Naive thymus-derived CD4-positive, alpha-beta T cell (primary cell): ENCODE data around the gene LIPI. TPM values are rescaled to one million over a fixed set of nuclear protein-coding genes. Genes with fewer than 3 reads are reported as not detected.
A peak's percentile ranks its signal among the peaks of the same experiment; 100 is the strongest.

Experiments
- ATAC-seq: fragments of 150-1000 bp; cut with Tn5 transposase; 2 replicates; pipeline ENCODE4 v1.10.0; 2021; ENCODE audit warnings: mild to moderate bottlenecking, moderate library complexity
- CTCF ChIA-PET: fragments of 350-600 bp; sonication (Branson Sonifier 250); formaldehyde crosslinking; loops from one replicate; lab custom pipeline; 2021; ENCODE audit warnings: antibody characterized with exemption; lab: Charles Lee
- POLR2A ChIA-PET: fragments of 350-600 bp; sonication (Branson Sonifier 250); formaldehyde crosslinking; loops from one replicate; lab custom pipeline; 2021; ENCODE audit warnings: antibody characterized with exemption, inconsistent platforms; lab: Charles Lee
- DNase-seq, 9 donors: peaks; one replicate each; pipeline versions ENCODE4 v3.0.0 to v3.0.0-alpha.2; 2020 to 2022; ENCODE audit warnings: mixed read lengths in 1 of 9
- H3K27ac ChIP-seq: one replicate; pipeline ENCODE4 v1.7.0; 2013; ENCODE audit warnings: mild to moderate bottlenecking, low read depth, low read length, moderate library complexity
- H3K27me3 ChIP-seq, 2 donors: one replicate each; pipeline ENCODE4 v1.7.0; 2013; ENCODE audit warnings: low read length in 2 of 2, mild to moderate bottlenecking in 2 of 2, moderate library complexity in 2 of 2; ENCODE audit not compliant: control insufficient read depth in 2 of 2, insufficient read depth in 2 of 2
- H3K36me3 ChIP-seq, 3 experiments: 1 replicate in 2 of 3; 2 replicates in 1 of 3; pipeline ENCODE4 v1.7.0; 2013; ENCODE audit warnings: low read length in 3 of 3, mild to moderate bottlenecking in 3 of 3, moderate library complexity in 1 of 3; ENCODE audit not compliant: insufficient read depth in 3 of 3, control insufficient read depth in 2 of 3
- H3K4me1 ChIP-seq, 2 donors: one replicate each; pipeline ENCODE4 v1.7.0; 2013; ENCODE audit warnings: low read length in 2 of 2, mild to moderate bottlenecking in 2 of 2, moderate library complexity in 1 of 2; ENCODE audit not compliant: control insufficient read depth in 2 of 2, insufficient read depth in 2 of 2
- H3K4me3 ChIP-seq: 2 replicates; pipeline ENCODE4 v1.7.0; 2013; ENCODE audit warnings: mild to moderate bottlenecking, low read length
- H3K9me3 ChIP-seq, 3 experiments: 1 replicate in 2 of 3; 2 replicates in 1 of 3; pipeline ENCODE4 v1.7.0; 2013; ENCODE audit warnings: low read length in 3 of 3; ENCODE audit not compliant: control insufficient read depth in 2 of 3
- H3K27ac Mint-ChIP-seq, 9 donors: one replicate each; pipeline ENCODE4 v1.8.0; 2020 to 2022; ENCODE audit warnings: mixed read lengths in 9 of 9, mild to moderate bottlenecking in 8 of 9, moderate library complexity in 5 of 9, inconsistent platforms in 2 of 9
- H3K27me3 Mint-ChIP-seq, 5 donors: one replicate each; pipeline ENCODE4 v1.8.0; 2021 to 2022; ENCODE audit warnings: mixed read lengths in 5 of 5, mild to moderate bottlenecking in 1 of 5
- H3K36me3 Mint-ChIP-seq, 5 donors: one replicate each; pipeline ENCODE4 v1.8.0; 2020 to 2022; ENCODE audit warnings: mixed read lengths in 5 of 5, mild to moderate bottlenecking in 3 of 5, inconsistent platforms in 1 of 5
- H3K4me1 Mint-ChIP-seq, 7 donors: one replicate each; pipeline ENCODE4 v1.8.0; 2020 to 2022; ENCODE audit warnings: mixed read lengths in 7 of 7, mild to moderate bottlenecking in 3 of 7, inconsistent platforms in 1 of 7
- H3K4me3 Mint-ChIP-seq, 10 donors: one replicate each; pipeline ENCODE4 v1.8.0; 2020 to 2022; ENCODE audit warnings: mild to moderate bottlenecking in 10 of 10, mixed read lengths in 10 of 10, moderate library complexity in 6 of 10, inconsistent platforms in 2 of 10
- H3K9me3 Mint-ChIP-seq, 11 donors: one replicate each; pipeline ENCODE4 v1.8.0; 2020 to 2022; ENCODE audit warnings: mixed read lengths in 11 of 11, mild to moderate bottlenecking in 4 of 11, inconsistent platforms in 1 of 11, moderate library complexity in 1 of 11
- intact Hi-C, 2 donors: fragments of 100-400 bp; cut with micrococcal nuclease; formaldehyde crosslinking; loops; one replicate each; pipeline ENCODE4 v1.15.1; 2023
- polyA plus RNA-seq, 2 donors: library from polyadenylated mRNA; unstranded; fragments of 300-500 nt; fragmentation: Illumina TruSeq; gene quantifications; one replicate each; pipeline ENCODE4 v1.2.3, GENCODE V29; 2021
- total RNA-seq, 6 experiments: library from RNA in 5 of 6; stranded (reverse) in 5 of 6; gene quantifications; 1 replicate in 5 of 6; 2 replicates in 1 of 6; pipeline ENCODE4 v1.2.3 and lab custom pipeline; 2021 to 2026

LIPI gene
- total and polyA plus RNA-seq, 7 experiments from 2014 or later = not detected

GRCh38 chr21:14243874-14244273 is 33.1 kb upstream of the LIPI start:
- H3K9me3 ChIP-seq = no peaks in the 10 kb centered on the region
- Mint-ChIP-seq H3K27me3 (peaks cover 0 to 15% (median 0%) of the 10 kb centered on the region in 5 donors), H3K27ac (no peak overlapping the region), H3K4me3 (no peak overlapping the region), H3K4me1 (peaks cover 0 to 28% (median 17%) of the 10 kb centered on the region in 7 donors), H3K9me3 (peaks cover 0 to 4% (median 0%) of the 10 kb centered on the region in 11 donors), H3K36me3 (peaks cover 0 to 4% (median 0%) of the 10 kb centered on the region in 5 donors)
- intact Hi-C loops = no loop called here
- no peak for ATAC-seq
- H3K4me1 ChIP-seq = peaks cover 0 to 12% of the 10 kb centered on the region in 2 donors
- no peaks in the 10 kb centered on the region for H3K36me3 ChIP-seq
- H3K4me3 ChIP-seq = no peak overlapping the region
- H3K27ac ChIP-seq = no peak overlapping the region
- CTCF ChIA-PET = no interaction called here
- no peaks in the 10 kb centered on the region for H3K27me3 ChIP-seq
- POLR2A ChIA-PET = no interaction called here
- no peak for DNase-seq

- Mint-ChIP-seq H3K27me3 (peaks cover 0 to 15% (median 0%) of the 10 kb centered on the region in 5 donors), H3K4me3 (no peak overlapping the region), H3K36me3 (peaks cover 0 to 4% (median 0%) of the 10 kb centered on the region in 5 donors), H3K4me1 (peaks cover 0 to 30% (median 17%) of the 10 kb centered on the region in 7 donors), H3K9me3 (peaks cover 0 to 4% (median 0%) of the 10 kb centered on the region in 11 donors), H3K27ac (peak overlapping the region in 1 of 9 donors; percentile 24)
- Histone ChIP-seq H3K36me3 (no peaks in the 10 kb centered on the region), H3K4me3 (no peak overlapping the region), H3K9me3 (no peaks in the 10 kb centered on the region), H3K27ac (no peak overlapping the region), H3K4me1 (peaks cover 0 to 12% of the 10 kb centered on the region in 2 donors), H3K27me3 (no peaks in the 10 kb centered on the region)
- CTCF ChIA-PET = no interaction called here
- intact Hi-C loops = no loop called here
- ATAC-seq (no peak), DNase-seq (no peak)
- POLR2A ChIA-PET = no interaction called here
Observed at GRCh38 chr21:14243461-14243860, 32.7 kb upstream of the LIPI start.

- Histone ChIP-seq H3K36me3 (no peaks in the 10 kb centered on the region), H3K27ac (no peak overlapping the region), H3K27me3 (no peaks in the 10 kb centered on the region), H3K4me1 (peaks cover 0 to 12% of the 10 kb centered on the region in 2 donors), H3K9me3 (no peaks in the 10 kb centered on the region), H3K4me3 (no peak overlapping the region)
- peak overlapping the region in 7 of 9 donors; percentile 38 to 88 (median 72) for H3K27ac Mint-ChIP-seq
- H3K36me3 Mint-ChIP-seq = no peaks in the 10 kb centered on the region
- peaks cover 0 to 4% (median under 1%) of the 10 kb centered on the region in 5 donors for H3K27me3 Mint-ChIP-seq
- ChIA-PET CTCF (no interaction called here), POLR2A (no interaction called here)
- peaks cover 0 to 30% (median 17%) of the 10 kb centered on the region in 7 donors for H3K4me1 Mint-ChIP-seq
- DNase-seq (peak in 6 of 9 donors; percentile 15 to 52 (median 28)), ATAC-seq (peak; percentile 27)
- peak overlapping the region in 6 of 10 donors; percentile 32 to 47 (median 38) for H3K4me3 Mint-ChIP-seq
- H3K9me3 Mint-ChIP-seq = peaks cover 0 to 4% (median 0%) of the 10 kb centered on the region in 11 donors
- intact Hi-C loops = no loop called here
Observed at GRCh38 chr21:14241297-14241696, 30.5 kb upstream of the LIPI start.

GRCh38 chr21:14239281-14239680 is 28.5 kb upstream of the LIPI start:
- H3K27me3 Mint-ChIP-seq = peaks cover 0 to 9% (median 4%) of the 10 kb centered on the region in 5 donors
- intact Hi-C loops = no loop called here
- ChIA-PET CTCF (no interaction called here), POLR2A (no interaction called here)
- no peak overlapping the region for H3K4me3 Mint-ChIP-seq
- peak overlapping the region in 2 of 9 donors; percentile 1 to 29 for H3K27ac Mint-ChIP-seq
- Histone ChIP-seq H3K4me1 (peaks cover 0 to 12% of the 10 kb centered on the region in 2 donors), H3K9me3 (no peaks in the 10 kb centered on the region), H3K4me3 (no peak overlapping the region), H3K27ac (no peak overlapping the region), H3K36me3 (no peaks in the 10 kb centered on the region), H3K27me3 (no peaks in the 10 kb centered on the region)
- no peaks in the 10 kb centered on the region for H3K36me3 Mint-ChIP-seq
- no peak for DNase-seq
- peaks cover 0 to 30% (median 17%) of the 10 kb centered on the region in 7 donors for H3K4me1 Mint-ChIP-seq
- peaks cover 0 to 4% (median 0%) of the 10 kb centered on the region in 11 donors for H3K9me3 Mint-ChIP-seq
- no peak for ATAC-seq

- Histone ChIP-seq H3K4me3 (no peak overlapping the region), H3K9me3 (no peaks in the 10 kb centered on the region), H3K27ac (no peak overlapping the region), H3K27me3 (no peaks in the 10 kb centered on the region), H3K4me1 (peaks cover 0 to 5% of the 10 kb centered on the region in 2 donors), H3K36me3 (no peaks in the 10 kb centered on the region)
- H3K4me1 Mint-ChIP-seq = peaks cover 0 to 16% (median 8%) of the 10 kb centered on the region in 7 donors
- H3K9me3 Mint-ChIP-seq = peaks cover 0 to 2% (median 0%) of the 10 kb centered on the region in 11 donors
- ChIA-PET CTCF (no interaction called here), POLR2A (no interaction called here)
- no peak overlapping the region for H3K27ac Mint-ChIP-seq
- no peak for DNase-seq
- intact Hi-C loops = no loop called here
- H3K4me3 Mint-ChIP-seq = no peak overlapping the region
- ATAC-seq = no peak
- no peaks in the 10 kb centered on the region for H3K36me3 Mint-ChIP-seq
- H3K27me3 Mint-ChIP-seq = peaks cover 0 to 10% (median 7%) of the 10 kb centered on the region in 5 donors
Observed at GRCh38 chr21:14236180-14236579, 25.4 kb upstream of the LIPI start.

- Histone ChIP-seq H3K4me3 (no peak overlapping the region), H3K27me3 (no peaks in the 10 kb centered on the region), H3K4me1 (no peaks in the 10 kb centered on the region), H3K27ac (no peak overlapping the region), H3K9me3 (peaks cover 0 to under 1% (median 0%) of the 10 kb centered on the region in 3 experiments), H3K36me3 (no peaks in the 10 kb centered on the region)
- CTCF ChIA-PET = no interaction called here
- Mint-ChIP-seq H3K27me3 (peaks cover 0 to 13% (median 7%) of the 10 kb centered on the region in 5 donors), H3K9me3 (peaks cover 0 to 7% (median 4%) of the 10 kb centered on the region in 11 donors), H3K27ac (no peak overlapping the region), H3K36me3 (peaks cover 0 to 5% (median 0%) of the 10 kb centered on the region in 5 donors), H3K4me3 (no peak overlapping the region), H3K4me1 (peaks cover 0 to 8% (median 0%) of the 10 kb centered on the region in 7 donors)
- intact Hi-C loops = no loop called here
- no peak for DNase-seq
- ATAC-seq = no peak
- POLR2A ChIA-PET = no interaction called here
Observed at GRCh38 chr21:14235101-14235500, 24.3 kb upstream of the LIPI start.

- Mint-ChIP-seq H3K4me3 (peak overlapping the region in 1 of 10 donors; percentile 34), H3K27ac (no peak overlapping the region), H3K27me3 (peaks cover 0 to 9% (median 2%) of the 10 kb centered on the region in 5 donors), H3K9me3 (peaks cover 7 to 26% (median 15%) of the 10 kb centered on the region in 11 donors), H3K36me3 (peaks cover 0 to 28% (median 20%) of the 10 kb centered on the region in 5 donors), H3K4me1 (no peaks in the 10 kb centered on the region)
- Histone ChIP-seq H3K4me1 (no peaks in the 10 kb centered on the region), H3K27me3 (no peaks in the 10 kb centered on the region), H3K27ac (no peak overlapping the region), H3K36me3 (no peaks in the 10 kb centered on the region), H3K4me3 (no peak overlapping the region), H3K9me3 (peaks cover 0 to 13% (median 4%) of the 10 kb centered on the region in 3 experiments)
- DNase-seq (no peak), ATAC-seq (no peak)
- ChIA-PET POLR2A (no interaction called here), CTCF (no interaction called here)
- intact Hi-C loops = no loop called here
Observed at GRCh38 chr21:14229399-14229798, 18.6 kb upstream of the LIPI start.
